CMK (cell line): ENCODE results near the gene ADRA2A.

Source experiments
- DNase-seq: peaks from one replicate; pipeline ENCODE4 v3.0.0-alpha.2; 2010; ENCODE audit warnings: low read depth

ADRA2A gene

DNA sequence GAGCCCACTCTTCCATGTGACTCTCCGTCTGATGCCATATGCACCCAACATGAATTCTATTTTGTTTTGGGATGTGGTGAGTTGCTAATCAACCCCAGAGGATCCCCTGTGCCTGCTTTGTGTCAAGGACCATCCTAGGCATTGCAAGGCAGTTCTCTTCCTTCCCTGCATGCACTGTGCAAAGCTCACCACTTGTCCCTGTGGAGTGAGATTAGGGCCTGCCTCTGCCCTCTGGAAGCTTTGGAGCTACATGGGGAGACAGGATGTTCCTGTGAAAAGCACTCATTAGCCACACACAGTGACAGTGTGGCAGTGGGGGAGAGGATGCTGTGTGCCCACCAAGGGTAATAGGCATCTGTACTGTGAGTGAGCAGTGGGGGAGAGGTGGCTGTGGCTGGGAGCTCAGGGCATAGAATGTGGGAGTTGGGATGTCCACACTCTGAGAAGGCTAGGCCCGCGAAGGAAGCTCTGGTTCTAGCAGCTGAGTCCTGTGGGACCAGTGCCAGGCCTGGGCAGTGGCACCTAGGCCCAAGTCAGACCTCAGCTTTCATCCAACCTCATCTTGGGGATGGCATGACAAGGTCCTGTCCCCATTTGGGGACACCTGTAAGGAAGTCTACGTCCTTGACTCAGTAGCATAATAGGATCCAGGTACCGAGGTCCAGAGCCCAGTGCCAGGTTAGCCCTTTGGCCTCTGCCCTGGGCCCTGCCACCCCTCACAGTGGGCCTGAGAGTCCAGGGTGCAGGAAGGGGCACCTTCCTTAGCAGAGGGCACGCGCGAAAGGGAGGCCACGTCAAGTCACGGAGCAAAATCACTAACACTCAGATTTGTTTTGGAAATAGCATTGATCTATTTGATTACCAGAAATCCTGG lies 6.6 kb downstream of the ADRA2A start:
- DNase-seq, result no peak

DNA sequence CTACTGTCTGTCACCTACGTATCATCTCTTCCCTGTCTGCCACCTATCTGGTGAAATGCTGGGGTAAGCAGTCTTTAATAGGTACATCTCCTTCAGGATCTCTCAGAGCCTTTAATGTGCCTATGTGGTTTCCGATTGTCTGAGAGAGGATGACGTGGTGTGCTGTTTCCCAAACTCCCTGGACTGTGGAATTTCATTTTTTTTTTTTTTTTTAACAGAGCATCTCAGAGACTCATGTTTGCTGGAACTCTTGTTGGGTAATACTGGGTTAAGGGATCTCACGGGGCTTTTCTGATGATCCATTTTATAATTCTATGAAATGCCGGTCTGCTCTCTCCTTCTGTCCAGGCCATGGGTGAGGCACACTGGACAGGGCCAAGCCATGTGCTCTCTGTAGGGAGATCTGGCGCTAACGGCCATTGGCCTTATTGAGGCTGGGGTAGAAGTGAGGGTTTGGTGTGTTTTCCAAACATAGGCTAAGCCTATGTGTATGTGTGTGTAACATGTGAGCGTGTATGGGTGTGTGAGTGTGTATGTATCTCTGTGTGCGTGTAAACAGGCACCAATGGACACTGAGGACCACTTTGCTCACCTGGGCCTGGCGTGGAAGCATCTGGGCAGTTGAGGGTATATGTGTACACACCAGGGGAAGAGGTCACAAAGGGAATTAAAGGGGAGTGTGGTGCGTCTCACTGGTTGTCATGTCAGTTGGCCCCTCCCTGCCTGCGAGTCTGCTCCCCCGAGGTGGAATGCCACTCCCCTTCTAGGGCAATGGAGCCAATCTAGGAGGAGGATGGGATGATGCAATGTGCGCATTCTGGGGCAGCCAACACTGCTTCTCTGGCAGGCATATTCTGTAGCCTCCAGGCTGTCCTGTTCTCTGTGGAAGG lies 7.8 kb downstream of the ADRA2A start:
- no peak for DNase-seq

DNA sequence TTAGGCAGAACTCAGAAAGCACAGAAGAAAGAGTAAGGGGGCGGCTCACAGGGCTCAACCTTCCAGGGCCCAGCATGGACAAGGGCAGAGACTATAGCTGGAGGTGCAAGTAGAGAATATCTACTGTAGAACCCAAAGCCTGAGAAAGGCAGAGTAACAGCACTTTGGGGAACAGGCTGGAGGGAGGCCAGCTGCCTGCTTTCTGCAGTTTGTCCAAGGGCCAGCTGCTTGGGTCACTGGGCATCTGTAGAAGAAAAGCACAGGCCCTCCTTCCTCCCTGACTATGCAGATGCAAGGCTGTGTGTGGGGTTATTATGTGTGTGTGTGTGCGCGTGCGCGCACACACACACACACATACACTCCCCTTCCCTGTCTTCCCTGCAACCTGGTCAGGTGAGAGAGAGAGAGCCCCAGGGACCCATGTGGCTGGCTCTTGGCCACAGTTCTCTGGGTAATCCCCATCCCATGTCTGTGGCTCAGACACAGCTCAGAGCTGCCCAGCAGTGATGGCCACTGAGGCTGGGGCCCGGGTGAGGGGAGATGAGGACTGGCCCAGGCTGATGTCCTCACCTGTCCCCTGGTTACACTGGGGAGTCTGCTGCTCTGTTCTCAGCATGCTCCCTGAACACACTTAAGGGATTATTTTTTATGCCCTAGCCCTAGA lies 9.0 kb downstream of the ADRA2A start:
- no peak for DNase-seq

DNA sequence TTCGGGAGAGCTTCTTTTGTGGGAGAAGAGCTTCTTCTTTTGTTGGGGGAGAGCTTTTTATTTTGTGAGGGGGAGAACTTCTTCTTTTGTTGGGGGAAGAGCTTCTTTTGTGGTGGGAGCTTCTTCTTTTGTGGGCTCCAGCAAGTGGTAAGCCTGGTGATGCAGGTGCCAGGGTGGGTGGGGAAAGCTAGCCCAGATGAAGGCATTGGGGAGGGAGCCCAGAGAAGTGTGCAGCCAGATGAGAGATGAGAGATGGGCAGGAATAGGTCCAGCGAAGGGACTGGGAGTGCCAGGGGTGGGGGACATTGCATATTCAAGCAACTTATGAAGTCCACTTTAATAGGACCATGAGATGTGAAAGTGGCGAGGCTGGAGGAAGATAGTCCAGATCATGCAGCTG lies 9.7 kb downstream of the ADRA2A start:
- DNase-seq, result no peak

DNA sequence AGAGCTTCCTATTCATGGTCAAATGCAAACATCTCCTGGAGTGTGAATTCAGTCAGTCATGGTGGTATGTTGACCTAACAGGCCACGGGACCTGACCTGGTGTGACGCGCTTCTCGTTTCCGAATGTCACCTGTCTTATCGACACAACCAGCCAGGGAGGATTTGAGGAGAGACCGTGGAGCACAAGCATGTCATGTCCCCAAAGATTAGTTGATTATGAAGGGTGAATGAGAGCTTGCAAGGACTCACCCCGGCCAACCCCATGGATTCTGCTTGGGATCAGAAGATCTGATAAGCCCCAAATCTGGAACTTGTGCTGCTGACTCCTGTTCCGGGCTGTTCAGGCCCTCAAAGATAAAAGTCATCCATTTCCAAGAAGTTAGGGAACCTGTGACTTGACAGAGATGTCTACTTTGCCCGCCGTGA lies 10.5 kb downstream of the ADRA2A start:
- no peak for DNase-seq

DNA sequence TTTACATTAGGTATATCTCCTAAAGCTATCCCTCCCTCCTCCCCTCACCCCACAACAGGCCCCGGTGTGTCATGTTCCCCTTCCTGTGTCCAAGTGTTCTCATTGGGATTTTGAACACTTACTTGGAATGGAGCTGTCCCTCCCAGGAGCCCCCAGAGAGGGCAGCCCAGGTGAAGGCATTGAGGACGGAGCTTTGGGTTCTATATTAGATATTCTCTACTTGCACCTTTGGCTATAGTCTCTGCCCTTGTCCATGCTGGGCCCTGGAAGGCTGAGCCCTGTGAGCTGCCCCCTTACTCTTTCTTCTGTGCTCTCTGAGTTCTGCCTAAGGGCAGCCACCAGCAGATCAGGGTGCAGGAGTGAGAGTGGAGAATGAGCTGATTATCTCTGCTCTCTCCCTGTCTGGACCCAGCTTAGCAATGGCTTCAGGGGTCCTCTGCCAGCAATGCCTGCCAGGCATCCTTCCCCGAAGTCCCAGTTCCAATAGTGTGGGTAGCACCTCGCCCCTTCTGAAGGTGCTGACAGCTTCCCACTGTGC lies 11.2 kb downstream of the ADRA2A start:
- no peak for DNase-seq

DNA sequence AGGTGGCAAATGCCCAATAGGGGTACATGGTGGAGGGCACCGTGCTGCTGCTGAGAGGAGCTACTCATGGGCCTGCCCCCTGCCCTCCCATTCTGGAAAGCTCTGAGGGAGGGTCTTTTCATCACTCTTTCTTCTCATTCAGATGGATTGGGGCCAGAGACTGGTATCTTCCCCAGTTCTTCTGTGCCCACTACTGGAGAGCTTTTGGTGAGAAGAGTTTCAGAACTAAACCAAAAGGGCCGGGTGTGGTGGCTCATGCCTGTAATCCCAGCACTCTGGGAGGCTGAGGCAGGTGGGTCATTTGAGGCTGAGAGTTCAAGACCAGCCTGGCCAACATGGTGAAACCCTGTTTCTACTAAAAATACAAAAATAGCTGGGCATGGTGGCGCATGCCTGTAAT lies 12.5 kb downstream of the ADRA2A start:
- no peak for DNase-seq

DNA sequence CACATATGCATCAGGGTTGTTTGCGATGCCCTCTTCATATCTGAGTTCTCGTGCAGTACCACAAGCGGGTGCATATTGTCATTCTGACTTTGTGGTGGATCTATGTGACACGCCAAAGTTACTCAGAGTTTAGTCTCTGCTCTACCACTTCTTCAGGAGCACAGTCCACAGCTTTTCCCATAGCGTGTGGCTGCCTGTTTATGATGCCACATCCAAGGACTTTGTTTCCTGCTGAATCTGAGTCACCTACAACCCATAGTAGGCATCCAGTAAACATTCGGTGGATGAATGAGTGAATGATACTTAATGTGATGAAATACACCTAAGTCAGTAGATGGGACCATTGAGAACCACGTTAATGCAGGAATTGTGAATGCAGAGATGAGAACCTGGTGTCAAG lies 15.0 kb downstream of the ADRA2A start:
- DNase-seq, result no peak

DNA sequence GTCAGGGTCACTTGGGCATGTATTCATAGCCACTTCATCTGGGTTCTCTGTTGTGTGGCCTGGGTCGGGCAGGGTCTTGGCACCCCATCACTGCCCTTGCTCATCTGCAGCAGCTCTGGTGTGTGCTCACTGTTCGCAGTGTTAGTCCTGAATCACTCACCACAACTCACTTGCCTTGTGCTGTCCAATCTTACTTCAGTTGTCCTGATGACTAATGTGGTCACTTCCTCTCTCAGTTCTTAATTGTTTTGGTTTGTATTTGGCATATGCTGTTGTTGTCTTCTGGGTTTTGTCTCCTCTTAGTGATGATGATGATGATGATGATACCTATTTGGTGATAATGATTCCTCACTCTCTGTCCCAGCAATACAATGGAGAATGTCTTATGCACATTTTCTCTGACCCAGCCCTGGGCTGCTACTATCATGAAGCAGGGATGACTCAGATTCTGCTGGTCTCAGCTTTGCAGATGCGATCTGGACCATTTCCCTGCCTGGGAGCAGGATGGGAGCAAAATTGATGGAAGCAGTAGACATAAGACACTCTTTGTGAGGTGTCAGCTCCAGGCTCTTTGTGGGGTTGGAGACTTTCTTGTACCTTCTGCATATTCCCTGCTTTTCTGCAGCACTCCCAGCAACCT lies 17.0 kb downstream of the ADRA2A start:
- no peak for DNase-seq

DNA sequence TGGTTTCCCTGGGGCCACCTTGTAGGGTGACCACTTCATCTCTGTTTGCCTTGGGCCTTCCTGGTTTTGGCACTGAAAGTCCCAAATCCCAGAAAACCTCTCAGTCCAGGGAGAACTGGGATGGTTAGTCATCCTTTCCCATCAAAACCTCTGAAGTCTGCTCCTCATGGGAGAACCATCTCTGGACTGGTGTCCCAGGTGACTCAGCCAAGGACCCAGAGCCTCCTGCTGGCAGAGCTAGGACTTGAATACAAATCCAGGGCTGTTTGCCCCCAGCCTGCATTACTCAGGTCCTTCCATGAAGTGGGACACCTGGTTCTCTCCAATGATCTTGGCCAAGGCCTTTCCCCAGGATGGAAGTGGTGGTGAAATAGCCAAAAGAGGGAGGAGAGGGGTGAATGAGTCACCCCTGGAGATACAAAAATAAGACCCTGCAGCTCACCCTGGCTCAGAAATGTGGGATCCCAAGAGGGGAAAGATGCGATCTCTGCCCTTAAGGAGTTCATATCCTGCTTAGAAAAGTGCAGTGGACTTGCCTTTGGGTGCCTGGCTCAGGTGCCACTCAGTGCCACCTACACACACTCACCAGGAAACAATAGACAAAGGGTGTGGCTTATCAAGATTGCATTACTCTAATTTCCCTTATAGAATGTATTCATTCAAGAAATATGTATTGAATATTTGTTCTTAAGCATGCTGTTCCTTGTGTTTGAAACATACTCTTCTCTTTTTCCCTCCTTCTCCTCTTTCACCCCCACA lies 22.0 kb downstream of the ADRA2A start:
- DNase-seq, result no peak

DNA sequence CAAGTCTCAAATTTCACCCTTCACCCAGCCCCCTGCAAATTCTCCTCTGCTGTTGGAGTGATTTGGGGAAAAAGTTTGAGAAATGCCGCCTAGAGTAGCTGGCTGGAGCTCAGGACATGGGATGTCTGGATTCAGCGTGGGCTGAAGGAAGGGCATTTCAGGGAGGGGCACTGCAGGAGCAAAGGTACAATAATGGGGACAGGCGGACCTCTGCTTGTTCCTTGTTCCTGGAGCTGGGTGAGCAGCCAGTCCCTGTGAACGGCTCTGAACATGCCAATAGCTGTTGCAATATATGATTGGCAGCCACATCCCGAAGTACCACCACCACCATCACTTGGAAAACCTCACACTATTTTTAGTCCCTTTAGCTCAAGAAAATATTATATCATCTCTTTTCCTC lies 23.4 kb downstream of the ADRA2A start:
- DNase-seq, result no peak

DNA sequence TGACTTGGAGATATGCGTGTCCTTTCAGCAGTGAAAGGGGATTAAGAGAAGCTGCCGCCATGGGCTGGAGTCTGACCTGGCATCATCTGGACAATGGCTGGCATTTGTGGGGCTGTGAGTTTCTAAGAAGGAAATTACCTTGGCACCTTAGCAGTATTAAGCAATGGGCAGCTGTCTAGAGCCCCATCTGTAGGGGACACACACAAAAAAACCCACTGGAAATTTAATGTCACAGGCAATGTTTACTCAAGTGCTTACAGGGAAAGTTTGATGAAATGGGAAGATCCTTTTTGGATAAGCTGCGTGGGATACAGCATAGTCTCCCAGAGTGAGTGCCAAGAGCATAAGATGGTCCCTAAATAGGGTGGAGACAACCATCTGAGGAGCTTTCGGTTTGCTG lies 25.0 kb downstream of the ADRA2A start:
- no peak for DNase-seq

DNA sequence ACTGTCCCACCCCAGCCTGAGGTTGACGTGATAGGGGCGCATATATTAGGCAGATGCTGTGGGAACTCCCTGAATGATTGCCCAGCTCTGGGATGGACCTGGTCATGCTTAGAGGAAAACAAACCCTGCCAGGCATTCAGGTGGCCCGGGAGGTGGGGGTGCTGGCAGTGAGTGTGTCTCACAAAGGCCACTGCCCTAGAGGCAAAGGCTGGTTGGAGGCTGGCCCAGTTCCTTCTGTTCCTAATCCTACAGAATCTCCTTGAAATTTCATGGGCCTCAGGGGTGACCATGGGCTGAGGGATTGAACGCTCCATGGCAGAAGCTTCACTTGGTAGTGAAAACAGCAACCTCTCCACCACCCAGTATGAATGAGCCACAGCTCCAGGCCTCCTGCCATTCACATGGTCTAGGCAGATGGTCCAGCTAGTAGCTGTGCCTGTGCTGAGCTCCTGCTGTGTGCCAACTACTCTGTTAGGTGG lies 25.6 kb downstream of the ADRA2A start:
- no peak for DNase-seq

DNA sequence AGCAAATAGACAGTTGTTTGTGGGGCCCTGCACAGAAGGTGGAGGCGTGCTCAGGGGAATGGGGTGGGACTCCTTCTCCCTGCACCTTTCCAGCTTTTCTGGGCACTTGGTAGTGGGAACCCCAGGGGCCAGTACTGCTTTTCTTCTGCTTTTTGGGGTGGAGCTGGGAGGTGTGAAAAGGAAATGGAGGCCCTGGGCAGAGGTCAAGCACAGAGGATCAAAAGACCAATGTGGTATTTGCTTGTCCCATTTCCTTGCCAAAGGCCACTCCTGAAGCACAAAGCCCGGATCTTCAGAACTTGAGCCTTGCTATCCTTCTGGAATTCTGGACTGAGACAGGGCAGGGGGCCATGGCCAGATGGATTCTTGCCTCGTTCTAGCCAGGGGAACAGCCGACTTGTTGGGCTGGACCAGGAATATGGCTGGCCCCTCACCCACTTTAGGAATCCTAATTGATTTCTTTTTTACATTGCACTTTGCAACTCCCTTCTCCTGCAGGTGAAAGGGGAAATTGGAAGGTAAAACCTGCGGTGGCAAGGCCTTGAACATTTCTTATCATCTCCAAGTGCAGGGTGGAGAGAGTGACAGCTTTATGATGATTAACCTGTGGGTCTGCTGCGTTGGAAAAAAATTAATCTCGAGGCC lies 26.5 kb downstream of the ADRA2A start:
- DNase-seq, result no peak

DNA sequence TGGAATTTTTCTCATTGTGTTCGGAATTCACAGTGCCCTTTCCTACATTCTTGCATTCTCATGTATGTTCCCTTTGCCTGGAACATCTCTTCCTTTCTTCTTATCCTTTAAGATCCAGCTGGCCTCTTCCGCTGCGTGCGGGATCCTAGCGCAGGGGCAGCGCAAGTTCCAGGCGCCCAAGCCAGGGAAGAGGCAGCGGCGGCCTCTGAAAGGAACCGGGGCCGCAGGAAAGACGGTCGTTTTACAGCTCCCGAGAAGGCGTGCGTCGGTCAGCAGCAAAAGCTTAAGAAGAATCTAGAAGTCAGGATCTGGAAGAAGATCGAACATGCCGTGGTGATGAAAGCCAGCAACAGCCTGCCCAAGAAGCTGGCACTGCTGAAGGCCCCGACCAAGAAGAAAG lies 28.0 kb downstream of the ADRA2A start:
- DNase-seq, result no peak

DNA sequence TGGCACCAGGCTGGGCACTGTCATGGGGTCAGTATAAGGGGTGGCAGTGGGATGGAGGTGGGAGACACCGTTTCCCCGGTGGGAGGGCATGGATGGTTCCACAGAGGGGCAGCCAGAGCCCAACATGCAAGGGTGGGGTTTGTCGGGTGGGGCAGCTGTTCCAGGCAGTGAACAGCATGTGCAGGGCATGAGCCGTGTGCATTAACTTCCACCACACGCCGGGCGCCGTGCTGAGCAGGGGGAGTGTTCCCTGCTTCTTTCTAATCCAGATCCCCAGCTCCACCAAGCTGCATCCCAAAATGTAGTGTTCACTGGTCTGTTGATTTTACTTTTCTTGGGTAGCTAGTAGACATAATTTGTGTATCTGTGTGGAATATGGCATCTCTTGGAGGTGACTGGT lies 29.3 kb downstream of the ADRA2A start:
- DNase-seq, result no peak

DNA sequence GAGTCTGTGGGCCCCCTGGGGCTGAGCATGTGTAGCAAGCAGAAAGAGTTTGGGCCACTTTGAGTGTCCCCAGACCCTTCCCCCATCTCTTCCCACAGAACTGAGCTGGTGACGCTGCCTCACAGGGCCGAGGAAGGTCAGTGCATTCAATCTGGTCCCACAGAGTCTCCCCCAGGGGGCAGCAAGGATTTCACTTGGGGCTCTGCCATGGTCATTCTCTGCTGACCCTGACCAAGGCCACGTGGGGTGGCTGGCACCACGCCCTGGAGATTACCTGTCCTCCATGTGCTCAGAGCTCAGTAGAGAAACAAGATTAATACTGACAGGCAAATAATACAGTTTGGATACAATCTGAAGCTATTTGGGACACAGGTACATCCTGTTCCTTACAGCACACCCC lies 30.2 kb downstream of the ADRA2A start:
- no peak for DNase-seq

DNA sequence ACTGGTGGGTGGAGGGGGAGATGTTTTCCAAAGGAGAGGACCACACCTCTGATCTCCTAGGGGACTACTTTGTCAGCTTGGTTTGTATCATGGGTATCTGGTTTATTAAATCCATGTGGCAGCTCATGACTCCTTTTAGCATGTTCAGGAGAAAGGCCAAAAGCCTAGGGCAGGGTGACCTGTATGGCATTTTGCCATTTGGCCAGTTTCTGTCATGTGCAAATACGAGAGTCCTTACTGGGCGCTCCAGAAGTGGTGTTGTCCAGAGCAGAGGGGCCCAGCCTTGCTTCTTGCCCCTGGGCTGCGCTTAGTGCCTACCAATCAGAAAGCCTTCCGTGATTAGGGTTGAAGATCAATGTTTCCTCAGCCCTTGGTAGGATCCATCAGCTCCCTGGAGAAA lies 31.0 kb downstream of the ADRA2A start:
- no peak for DNase-seq

DNA sequence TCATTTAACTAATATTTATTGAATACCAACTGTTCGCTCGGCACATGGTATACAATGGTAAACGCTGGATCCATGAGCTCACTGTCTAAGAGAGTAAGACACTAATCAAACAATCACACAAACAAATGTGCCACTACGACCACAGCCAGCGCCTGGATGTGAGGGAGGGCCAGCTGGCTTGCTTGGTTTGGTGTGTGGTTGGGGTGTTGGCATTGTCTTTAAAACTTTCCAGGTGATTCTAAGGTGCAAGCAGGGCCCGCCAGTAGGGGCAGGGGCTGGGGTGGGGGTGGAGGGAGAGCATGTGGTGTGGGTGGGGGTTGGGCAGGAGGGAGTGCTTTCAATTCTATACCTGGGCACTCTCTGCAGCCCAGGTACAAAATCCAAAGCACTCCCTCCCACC lies 31.6 kb downstream of the ADRA2A start:
- DNase-seq, result no peak

DNA sequence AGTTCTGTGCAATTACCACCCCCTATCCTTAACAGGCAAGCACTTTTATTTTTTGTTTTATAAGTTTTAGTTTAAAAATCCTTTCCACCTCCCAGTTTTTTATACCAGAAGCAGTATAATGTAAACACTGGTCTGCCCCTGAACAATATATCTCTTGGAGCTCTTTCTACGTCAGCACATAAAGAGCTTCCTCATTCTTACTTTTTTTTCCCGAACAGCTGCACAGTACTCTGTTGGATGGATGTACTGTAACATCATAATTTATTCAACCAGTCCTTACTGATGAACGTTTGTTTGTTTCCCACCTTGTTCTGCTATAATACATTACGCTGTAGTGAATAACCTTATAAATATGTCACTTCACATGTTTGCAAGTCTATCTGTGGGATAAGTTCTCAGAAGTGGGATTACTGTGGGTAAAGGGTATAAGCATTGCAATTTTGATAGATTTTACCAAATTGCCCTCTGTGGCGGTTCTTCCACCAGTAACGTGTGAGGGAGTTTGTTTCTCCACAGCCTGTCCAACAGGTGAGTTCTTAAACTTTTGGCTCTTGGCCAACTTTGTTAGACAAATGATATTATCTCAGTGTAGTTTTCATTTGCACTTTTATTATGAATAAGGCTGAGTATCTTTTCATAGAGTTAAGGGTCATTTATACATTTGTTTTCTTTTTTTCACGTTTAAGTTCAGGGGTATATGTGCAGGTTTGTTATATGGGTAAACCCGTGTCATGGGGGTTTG lies 32.8 kb downstream of the ADRA2A start:
- DNase-seq, result no peak
